ENCODE results near the gene GSPT1. TPM values are rescaled to one million over a fixed set of nuclear protein-coding genes. Genes with fewer than 3 reads are reported as not detected.

The GSPT1 gene
- polyA plus RNA-seq, 2 of the 4 experiments (the other 2 are of a cell fraction): 163 to 215 TPM

- WGBS (ENCODE audit: missing lambda C conversion rate): 68% methylated on average over 4 of the region's 4 CpGs
- ChIA-PET POLR2A (no interaction called here), CTCF (interaction anchor here (2.8 kb wide), 1 partner anchor 211 kb away, joined by 9 read pairs; no protein-coding TSS in a partner anchor)
These were observed 58.6 kb downstream of the GSPT1 start for GRCh38 chr16:11857161-11857560.

GRCh38 chr16:11852092-11852809 lies 63.5 kb downstream of the GSPT1 start:
- CTCF ChIA-PET: interaction anchor here (0.6 to 1.2 kb wide), 3 partner anchors 12 to 141 kb away, joined by 3 read pairs; no protein-coding TSS in a partner anchor
- Histone ChIP-seq H3K4me2 (peak overlapping the region; percentile 89), H3K4me3 (peak overlapping the region; percentile 77), H3K4me1 (peaks cover 26% of the 10 kb centered on the region), H3K27ac (peak overlapping the region; percentile 92 to 94), H3K9me3 (no peaks in the 10 kb centered on the region)
- POLR2A ChIA-PET: interaction anchor here (1.6 kb wide), 1 partner anchor 55 kb away, joined by 4 read pairs; the partner anchor contains the start of gene ZC3H7A
- FAIRE-seq: no peak
- 43% methylated on average over 33 of the region's 33 CpGs for WGBS (ENCODE audit: missing lambda C conversion rate)
- peak in 1 of 2 experiments; percentile 53 for DNase-seq (ENCODE audit: low read depth in 1 of 2, low spot score in 1 of 2)
- ATAC-seq: peak in 1 of 2 experiments; percentile 26; a peak in 2 of 6 replicates
- TF ChIP-seq MAFK (IDR thresholded peaks at IDR 0.05; ENCODE audit: partially characterized antibody) (no peak), E2F6 (IDR thresholded peaks at IDR 0.05; ENCODE audit: borderline replicate concordance, low read depth) (no peak), FOSL2 (IDR thresholded peaks at IDR 0.05) (no peak), FOSL2 (CRISPR knock-in tag; IDR thresholded peaks at IDR 0.05) (no peak), HDAC2 (IDR thresholded peaks at IDR 0.05) (no peak), TFCP2L1 (CRISPR knock-in tag; IDR thresholded peaks at IDR 0.05) (no peak), HMGXB4 (CRISPR knock-in tag; IDR thresholded peaks at IDR 0.05; ENCODE audit: borderline replicate concordance) (no peak), CTCF (IDR thresholded peaks at IDR 0.05) (no peak), RARB (CRISPR knock-in tag; IDR thresholded peaks at IDR 0.05) (no peak), NR3C1 (IDR thresholded peaks at IDR 0.05) (no peak), MAX (IDR thresholded peaks at IDR 0.05) (no peak), RFX5 (IDR thresholded peaks at IDR 0.05) (no peak), RCOR1 (IDR thresholded peaks at IDR 0.05; ENCODE audit: low read depth, low read length) (no peak), ZSCAN20 (CRISPR knock-in tag; IDR thresholded peaks at IDR 0.05) (no peak), HES2 (IDR thresholded peaks at IDR 0.05) (no peak), POLR2AphosphoS2 (conservative IDR thresholded peaks at IDR 0.05; ENCODE audit: low read length) (no peak)

More at GRCh38 chr16:11857161-11857560, 58.6 kb downstream of the GSPT1 start:
- no peak overlapping the region for H3K4me2 ChIP-seq
- no peak for DNase-seq (ENCODE audit: low read depth in 1 of 2, low spot score in 1 of 2)
- H3K27ac ChIP-seq: no peak overlapping the region
- H3K4me3 ChIP-seq: no peak overlapping the region
- no peak for TF ChIP-seq ZC3H11A (IDR thresholded peaks at IDR 0.05)
- no peak for ATAC-seq
- H3K9me3 ChIP-seq: no peaks in the 10 kb centered on the region
- FAIRE-seq: no peak
- H3K4me1 ChIP-seq: peaks cover 6% of the 10 kb centered on the region; the same call in 1 of the 3 replicates
